ENCODE results near the gene DSG3. TPM values are rescaled to one million over a fixed set of nuclear protein-coding genes. Genes with fewer than 3 reads are reported as not detected.

DSG3 gene
- total RNA-seq, 1 experiment from 2014 or later = 0.04 TPM

- H2BK12ac ChIP-seq (ENCODE audit: insufficient read length, low read depth, low read length) = no peak overlapping the region
Measured at GRCh38 chr18:31483396-31483795, 35.9 kb downstream of the DSG3 start.

More at GRCh38 chr18:31483396-31483795, 35.9 kb downstream of the DSG3 start:
- no peak overlapping the region for H3K14ac ChIP-seq (ENCODE audit: insufficient read depth, low read length)
- H3K23me2 ChIP-seq (ENCODE audit: insufficient read length, low read depth, low read length, poor library complexity, severe bottlenecking) = no peaks in the 10 kb centered on the region
- H2AK5ac ChIP-seq (ENCODE audit: insufficient read length, low read length) = no peak overlapping the region
- H2BK20ac ChIP-seq (ENCODE audit: low read depth, low read length, poor library complexity, severe bottlenecking) = no peak overlapping the region
- H3K4me3 Mint-ChIP-seq = no peak overlapping the region
- H3K9me3 Mint-ChIP-seq = peaks cover 5 to 9% of the 10 kb centered on the region in 2 experiments; a peak in 4 of 5 replicates
- H3K27me3 Mint-ChIP-seq (ENCODE audit: low read depth) = no peaks in the 10 kb centered on the region
- H2BK15ac ChIP-seq (ENCODE audit: low read depth, low read length) = no peak overlapping the region
- H3K9me3 ChIP-seq (ENCODE audit: control insufficient read depth, low read depth, low read length) = no peaks in the 10 kb centered on the region
- no peak overlapping the region for H3K27ac ChIP-seq (ENCODE audit: insufficient read length, low read depth, low read length)
- H3K4me1 Mint-ChIP-seq = peaks cover 0 to 7% of the 10 kb centered on the region in 2 experiments; a peak in 3 of 4 replicates
- no peak overlapping the region for H2BK120ac ChIP-seq (ENCODE audit: low read depth, low read length, poor library complexity, severe bottlenecking)
- H3K4ac ChIP-seq (ENCODE audit: low read depth, low read length) = no peak overlapping the region
- H3K23ac ChIP-seq (ENCODE audit: insufficient read length, low read depth, low read length) = no peak overlapping the region
- no peak overlapping the region for H4K8ac ChIP-seq (replicated peaks; ENCODE audit: insufficient read length, low read depth, low read length)
- no peaks in the 10 kb centered on the region for H3K27me3 ChIP-seq (ENCODE audit: insufficient read depth, low read length)
- no peak overlapping the region for H3T11ph ChIP-seq (ENCODE audit: low read length)
- no peaks in the 10 kb centered on the region for H4K20me1 ChIP-seq (ENCODE audit: control insufficient read depth, insufficient read depth, insufficient read length)
- DNase-seq = no peak
- no peak for TF ChIP-seq CTCF (conservative IDR thresholded peaks at IDR 0.05)
- H2AFZ ChIP-seq (ENCODE audit: low read length) = no peak overlapping the region
- no peaks in the 10 kb centered on the region for H3K4me1 ChIP-seq (ENCODE audit: insufficient read depth, low read length)
- no peak overlapping the region for H3K4me2 ChIP-seq (ENCODE audit: insufficient read depth, insufficient read length, low read length)
- no peak overlapping the region for H3K9ac ChIP-seq (ENCODE audit: extremely low read depth, insufficient read length, low read length)
- no peak overlapping the region for H3K27ac Mint-ChIP-seq
- WGBS (ENCODE audit: extremely low coverage, insufficient read length, low lambda C conversion rate) = no CpG with 5 or more reads among the region's 2 CpGs
- peaks cover 0 to 7% (median 0%) of the 10 kb centered on the region in 3 experiments; a peak in 2 of 7 replicates for H3K36me3 Mint-ChIP-seq (ENCODE audit: insufficient read depth in 1 of 3, low read depth in 3 of 3)
- no peak overlapping the region for H3K18ac ChIP-seq (ENCODE audit: insufficient read length, low read depth, low read length)
- H3K56ac ChIP-seq (ENCODE audit: insufficient read length, low read depth, low read length) = no peak overlapping the region
- H4K5ac ChIP-seq (ENCODE audit: insufficient read length, low read depth, low read length) = no peak overlapping the region
- H2BK5ac ChIP-seq (ENCODE audit: insufficient read length, low read length) = no peak overlapping the region
- H4K91ac ChIP-seq (ENCODE audit: insufficient read length, low read depth, low read length) = no peak overlapping the region
- H3K79me2 ChIP-seq (ENCODE audit: insufficient read depth, low read length) = no peaks in the 10 kb centered on the region
- no peaks in the 10 kb centered on the region for H3K79me1 ChIP-seq (ENCODE audit: insufficient read depth, low read depth, low read length, poor library complexity, severe bottlenecking)
